ENCODE data around the gene RTEL1.
"Not testable (repeated sequence)": the region's sequence is repeated elsewhere in the genome, so short reads cannot be mapped to it uniquely, and the experiment has no call there.

The RTEL1 gene

DNA sequence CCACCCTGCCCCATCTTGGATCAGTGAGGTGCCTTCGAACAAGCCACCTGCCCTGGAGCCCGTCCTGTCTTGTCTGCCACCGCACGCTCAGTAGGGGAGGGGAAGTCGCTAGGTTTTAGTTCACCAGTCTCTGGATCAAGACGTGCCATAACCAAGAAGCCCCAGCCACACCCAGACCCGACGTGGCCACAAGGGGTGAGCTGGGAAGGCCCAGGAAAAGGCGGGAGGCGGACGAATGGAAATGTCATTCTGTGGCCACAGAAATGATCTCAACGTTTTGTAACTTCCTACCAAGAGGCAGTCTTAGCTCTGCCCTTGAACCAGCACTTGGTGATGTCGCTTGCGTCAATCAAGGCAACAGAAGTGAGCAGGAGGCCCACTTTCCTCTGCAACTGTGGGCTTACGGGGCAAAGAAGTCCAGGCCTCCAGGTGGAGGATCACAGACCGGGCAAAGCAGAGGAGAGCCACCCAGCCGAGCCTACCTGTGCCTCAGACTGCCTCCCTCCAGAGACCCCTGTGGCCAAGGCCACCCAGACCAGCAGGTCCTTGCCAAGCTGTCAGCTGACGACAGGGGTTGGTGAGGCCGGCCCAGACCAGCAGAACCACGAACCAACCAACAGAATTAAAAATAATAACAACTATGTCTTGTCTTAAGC, 45.7 kb upstream of the RTEL1 start:
- H3K79me2 ChIP-seq (ENCODE audit: insufficient read depth, low read length), result peaks cover 67% of the 10 kb centered on the region
- H3K27ac ChIP-seq (ENCODE audit: low read length), result no peak overlapping the region
- no peak overlapping the region for H3K4me2 ChIP-seq (ENCODE audit: insufficient read depth, low read length)
- H3K9ac ChIP-seq (ENCODE audit: low read depth, low read length), result no peak overlapping the region
- no peak overlapping the region for H2AFZ ChIP-seq (ENCODE audit: low read depth, low read length)
- no peak overlapping the region for H3K4me3 ChIP-seq (ENCODE audit: low read depth in 1 of 2, low read length in 2 of 2)
- H3K9me3 ChIP-seq (ENCODE audit: insufficient read depth, low read length, severe bottlenecking), result no peaks in the 10 kb centered on the region
- no peaks in the 10 kb centered on the region for H3K27me3 ChIP-seq (ENCODE audit: insufficient read depth, low read length, poor library complexity)
- ATAC-seq (ENCODE audit: insufficient read depth, low read depth) (no peak), DNase-seq (no peak)
- no peaks in the 10 kb centered on the region; the same call in 1 of the 2 replicates for H3K4me1 ChIP-seq (ENCODE audit: insufficient read depth, low read length)
- H4K20me1 ChIP-seq (ENCODE audit: insufficient read depth, low read length), result peaks cover 31% of the 10 kb centered on the region
- peaks cover 55% of the 10 kb centered on the region for H3K36me3 ChIP-seq (ENCODE audit: insufficient read depth, low read length)
- TF ChIP-seq CTCF (IDR thresholded peaks at IDR 0.05; ENCODE audit: borderline replicate concordance, extremely low read depth, low read length, poor library complexity, severe bottlenecking) (no peak), EZH2 (IDR thresholded peaks at IDR 0.05; ENCODE audit: borderline replicate concordance, low read depth, low read length, severe bottlenecking) (no peak)

GRCh38 chr20:63613863-63614594, 44.1 kb upstream of the RTEL1 start:
- not testable (repeated sequence) for ATAC-seq (ENCODE audit: insufficient read depth, low read depth); H3K9ac ChIP-seq (ENCODE audit: low read depth, low read length); H3K4me3 ChIP-seq (ENCODE audit: low read depth in 1 of 2, low read length in 2 of 2); H2AFZ ChIP-seq (ENCODE audit: low read depth, low read length); H3K4me1 ChIP-seq (ENCODE audit: insufficient read depth, low read length); DNase-seq; H3K27me3 ChIP-seq (ENCODE audit: insufficient read depth, low read length, poor library complexity); H3K9me3 ChIP-seq (ENCODE audit: insufficient read depth, low read length, severe bottlenecking); H3K4me2 ChIP-seq (ENCODE audit: insufficient read depth, low read length); H3K27ac ChIP-seq (ENCODE audit: low read length)
- peaks cover 84% of the 10 kb centered on the region for H3K79me2 ChIP-seq (ENCODE audit: insufficient read depth, low read length)
- peak; percentile 32 for TF ChIP-seq CTCF (IDR thresholded peaks at IDR 0.05; ENCODE audit: borderline replicate concordance, extremely low read depth, low read length, poor library complexity, severe bottlenecking)
- peaks cover 72% of the 10 kb centered on the region for H3K36me3 ChIP-seq (ENCODE audit: insufficient read depth, low read length)
- peaks cover 47% of the 10 kb centered on the region for H4K20me1 ChIP-seq (ENCODE audit: insufficient read depth, low read length)

DNA sequence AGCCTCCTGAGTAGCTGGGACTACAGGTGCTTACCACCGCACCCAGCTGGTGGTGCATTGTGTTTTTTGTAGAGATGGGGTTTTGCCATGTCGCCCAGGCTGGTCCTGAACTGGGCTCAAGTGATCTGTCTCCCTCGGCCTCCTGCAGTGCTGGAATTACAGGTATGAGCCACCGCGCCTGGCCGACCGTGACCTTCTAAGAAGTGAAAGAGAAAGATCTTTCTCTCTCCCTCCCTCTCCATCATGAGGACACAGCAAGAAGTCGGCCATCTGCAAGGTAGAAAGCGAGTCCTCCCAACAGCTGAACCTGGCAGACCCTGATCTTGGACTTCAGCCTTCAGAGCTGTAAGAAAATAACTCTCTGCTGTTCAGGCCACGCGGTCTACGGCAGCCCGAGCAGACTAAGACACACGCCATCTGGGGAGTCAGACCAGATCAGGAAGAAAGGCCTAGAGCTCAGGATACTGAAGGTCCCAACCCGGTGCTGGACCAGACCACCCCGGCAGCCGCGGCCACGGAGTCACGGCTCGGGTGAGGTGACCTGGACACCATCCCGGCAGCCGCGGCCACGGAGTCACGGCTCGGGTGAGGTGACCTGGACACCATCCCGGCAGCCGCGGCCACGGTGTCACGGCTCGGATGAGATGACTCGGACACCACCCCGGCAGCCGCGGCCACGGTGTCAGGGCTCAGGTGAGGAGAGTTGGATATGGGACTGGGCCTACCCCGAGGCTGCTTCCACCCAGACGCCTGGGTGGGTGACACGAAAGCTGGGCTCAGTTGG, 40.8 kb upstream of the RTEL1 start:
- H3K36me3 ChIP-seq (ENCODE audit: insufficient read depth, low read length), result peaks cover 77% of the 10 kb centered on the region
- TF ChIP-seq CTCF (IDR thresholded peaks at IDR 0.05; ENCODE audit: borderline replicate concordance, extremely low read depth, low read length, poor library complexity, severe bottlenecking) (no peak), EZH2 (IDR thresholded peaks at IDR 0.05; ENCODE audit: borderline replicate concordance, low read depth, low read length, severe bottlenecking) (no peak)
- H3K27ac ChIP-seq (ENCODE audit: low read length), result no peak overlapping the region
- no peaks in the 10 kb centered on the region for H3K9me3 ChIP-seq (ENCODE audit: insufficient read depth, low read length, severe bottlenecking)
- ATAC-seq (ENCODE audit: insufficient read depth, low read depth), result no peak
- H3K9ac ChIP-seq (ENCODE audit: low read depth, low read length), result no peak overlapping the region
- peaks cover 58% of the 10 kb centered on the region for H4K20me1 ChIP-seq (ENCODE audit: insufficient read depth, low read length)
- peaks cover 94% of the 10 kb centered on the region for H3K79me2 ChIP-seq (ENCODE audit: insufficient read depth, low read length)
- no peak for DNase-seq
- H3K4me3 ChIP-seq (ENCODE audit: low read depth in 1 of 2, low read length in 2 of 2), result no peak overlapping the region
- H3K27me3 ChIP-seq (ENCODE audit: insufficient read depth, low read length, poor library complexity), result no peaks in the 10 kb centered on the region
- no peak overlapping the region for H2AFZ ChIP-seq (ENCODE audit: low read depth, low read length)
- H3K4me1 ChIP-seq (ENCODE audit: insufficient read depth, low read length), result peaks cover 3% of the 10 kb centered on the region; the same call in 1 of the 2 replicates
- H3K4me2 ChIP-seq (ENCODE audit: insufficient read depth, low read length), result no peak overlapping the region

Measured in DND-41 (cell line).